Nephron progenitor cell (in vitro differentiated cells): ENCODE measurements around the gene ZC3H13.

Experiments used
- DNase-seq: peaks from one replicate; pipeline ENCODE4 v3.0.0; 2021
- H3K27ac Mint-ChIP-seq: 2 replicates; pipeline ENCODE4 v1.8.0; 2021; ENCODE audit warnings: mild to moderate bottlenecking, moderate library complexity, mixed read lengths
- H3K27me3 Mint-ChIP-seq: 2 replicates; pipeline ENCODE4 v1.8.0; 2021; ENCODE audit warnings: mild to moderate bottlenecking, low read depth, mixed read lengths; ENCODE audit not compliant: poor library complexity
- H3K36me3 Mint-ChIP-seq: 2 replicates; pipeline ENCODE4 v1.8.0; 2021; ENCODE audit warnings: low read depth, mixed read lengths
- H3K4me1 Mint-ChIP-seq: 2 replicates; pipeline ENCODE4 v1.8.0; 2021; ENCODE audit warnings: mixed read lengths
- H3K4me3 Mint-ChIP-seq: 2 replicates; pipeline ENCODE4 v1.8.0; 2021; ENCODE audit warnings: mild to moderate bottlenecking, moderate library complexity, mixed read lengths
- H3K9me3 Mint-ChIP-seq: 2 replicates; pipeline ENCODE4 v1.8.0; 2021; ENCODE audit warnings: mild to moderate bottlenecking, moderate library complexity, mixed read lengths
- TF ChIP-seq, protein P1 (sequence below): fragments of 200-600 bp; sonication (generic); IDR thresholded peaks from 2 replicates; pipeline ENCODE4 v1.5.0; 2021; ENCODE audit warnings: antibody characterized with exemption

ZC3H13 gene

DNA sequence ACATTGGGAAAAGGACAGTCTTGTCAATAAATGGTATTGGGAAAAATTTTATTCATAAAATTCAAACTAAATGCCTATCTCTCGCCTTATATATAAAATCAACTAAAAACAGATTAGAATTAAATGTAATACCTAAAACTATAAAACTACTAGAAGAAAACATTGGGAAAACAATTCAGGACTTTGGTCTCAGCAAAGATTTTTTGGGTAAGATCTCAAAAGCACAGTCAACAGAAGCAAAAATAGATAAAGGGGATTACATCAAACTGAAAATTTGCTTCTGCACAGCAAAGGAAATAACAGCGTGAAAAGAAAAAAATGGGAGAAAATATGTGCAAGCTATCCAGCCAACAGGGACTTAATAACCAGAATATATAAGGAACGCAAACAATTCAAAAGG is 24.3 kb upstream of the ZC3H13 start:
- no peak overlapping the region for H3K27ac Mint-ChIP-seq

DNA sequence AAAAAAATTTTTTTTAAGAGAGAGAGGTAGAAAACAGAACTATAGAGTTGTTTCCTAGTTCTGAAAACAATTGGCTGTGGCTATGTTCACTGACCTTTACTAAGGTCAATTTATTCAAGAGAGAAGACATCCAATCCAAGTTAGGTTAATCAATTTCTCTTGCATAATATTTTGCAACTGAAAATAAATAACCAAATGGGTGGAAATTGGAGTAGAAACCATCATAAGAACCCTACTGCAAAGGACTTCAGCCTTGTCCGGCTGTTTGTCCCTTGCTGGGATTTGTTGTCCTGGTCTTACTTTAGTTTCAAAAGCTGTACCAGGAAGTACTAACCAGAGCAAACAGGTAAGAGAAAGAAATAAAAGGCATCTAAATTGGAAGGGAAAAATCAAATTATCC is 23.3 kb upstream of the ZC3H13 start:
- Mint-ChIP-seq H3K9me3 (peaks cover 12% of the 10 kb centered on the region), H3K27me3 (no peaks in the 10 kb centered on the region), H3K4me3 (no peak overlapping the region), H3K36me3 (peaks cover 10% of the 10 kb centered on the region), H3K27ac (no peak overlapping the region), H3K4me1 (no peaks in the 10 kb centered on the region)
- DNase-seq: no peak
- TF ChIP-seq, protein P1, sequence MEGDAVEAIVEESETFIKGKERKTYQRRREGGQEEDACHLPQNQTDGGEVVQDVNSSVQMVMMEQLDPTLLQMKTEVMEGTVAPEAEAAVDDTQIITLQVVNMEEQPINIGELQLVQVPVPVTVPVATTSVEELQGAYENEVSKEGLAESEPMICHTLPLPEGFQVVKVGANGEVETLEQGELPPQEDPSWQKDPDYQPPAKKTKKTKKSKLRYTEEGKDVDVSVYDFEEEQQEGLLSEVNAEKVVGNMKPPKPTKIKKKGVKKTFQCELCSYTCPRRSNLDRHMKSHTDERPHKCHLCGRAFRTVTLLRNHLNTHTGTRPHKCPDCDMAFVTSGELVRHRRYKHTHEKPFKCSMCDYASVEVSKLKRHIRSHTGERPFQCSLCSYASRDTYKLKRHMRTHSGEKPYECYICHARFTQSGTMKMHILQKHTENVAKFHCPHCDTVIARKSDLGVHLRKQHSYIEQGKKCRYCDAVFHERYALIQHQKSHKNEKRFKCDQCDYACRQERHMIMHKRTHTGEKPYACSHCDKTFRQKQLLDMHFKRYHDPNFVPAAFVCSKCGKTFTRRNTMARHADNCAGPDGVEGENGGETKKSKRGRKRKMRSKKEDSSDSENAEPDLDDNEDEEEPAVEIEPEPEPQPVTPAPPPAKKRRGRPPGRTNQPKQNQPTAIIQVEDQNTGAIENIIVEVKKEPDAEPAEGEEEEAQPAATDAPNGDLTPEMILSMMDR: no peak

More for the DNA sequence above, 24.3 kb upstream of the ZC3H13 start:
- Mint-ChIP-seq H3K9me3 (peaks cover 12% of the 10 kb centered on the region), H3K36me3 (peaks cover 10% of the 10 kb centered on the region), H3K4me1 (no peaks in the 10 kb centered on the region), H3K27me3 (no peaks in the 10 kb centered on the region), H3K4me3 (no peak overlapping the region)
- no peak for DNase-seq
- TF ChIP-seq, protein P1: no peak

DNA sequence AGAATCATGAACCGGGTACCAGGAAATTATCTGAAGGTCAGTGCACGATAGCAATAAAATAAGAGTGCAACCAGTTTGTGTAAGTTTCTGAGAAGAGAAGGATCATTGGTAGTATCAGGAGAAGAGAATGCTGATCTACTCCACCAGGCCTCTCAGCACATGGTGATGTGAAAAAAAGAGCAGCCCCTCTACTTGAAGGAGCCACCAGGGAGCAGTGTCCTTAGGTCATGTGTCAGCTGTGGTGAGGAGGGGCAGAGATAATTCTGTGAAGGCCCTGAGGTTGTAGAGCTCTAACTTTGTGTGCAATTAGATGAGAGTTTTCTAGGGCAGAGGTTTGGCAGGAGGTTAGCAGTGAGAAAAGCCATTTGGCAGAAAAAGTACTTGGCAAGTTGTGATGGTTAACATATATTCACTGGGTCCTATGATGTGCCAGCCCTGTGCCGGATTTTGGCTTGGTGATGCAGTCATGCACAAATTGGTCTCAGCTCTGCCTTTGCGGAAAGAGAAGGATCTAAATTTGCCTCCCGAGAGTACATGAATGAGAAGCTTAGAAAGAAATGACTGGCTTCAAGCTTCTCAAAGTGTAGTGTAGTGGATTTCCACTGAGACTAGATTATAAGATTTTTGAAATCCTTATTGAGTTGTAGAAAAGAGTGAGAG is 19.2 kb upstream of the ZC3H13 start:
- Mint-ChIP-seq H3K27ac (no peak overlapping the region), H3K36me3 (peaks cover 10% of the 10 kb centered on the region), H3K9me3 (peaks cover 12% of the 10 kb centered on the region), H3K27me3 (peaks cover 4% of the 10 kb centered on the region), H3K4me3 (no peak overlapping the region), H3K4me1 (no peaks in the 10 kb centered on the region)
- TF ChIP-seq, protein P1: no peak
- DNase-seq: no peak

DNA sequence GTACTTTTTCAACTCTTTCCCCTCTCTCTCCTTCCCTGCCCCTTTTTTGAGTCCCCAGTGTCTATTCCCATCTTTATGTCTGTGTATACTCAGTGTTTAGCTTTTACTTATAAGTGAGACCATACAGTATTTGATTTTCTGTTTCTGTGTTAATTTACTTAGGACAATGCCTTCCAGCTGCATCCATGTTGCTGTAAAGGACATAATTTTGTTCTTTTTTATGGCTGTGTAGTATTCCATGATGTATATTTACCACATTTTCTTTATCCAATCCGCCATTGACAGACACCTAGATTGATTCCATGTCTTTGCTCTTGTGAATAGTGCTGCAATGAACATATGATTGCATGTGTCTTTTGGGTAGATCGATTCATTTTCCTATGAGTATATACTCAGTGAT is 10.7 kb upstream of the ZC3H13 start:
- Mint-ChIP-seq H3K4me1 (no peaks in the 10 kb centered on the region), H3K36me3 (no peaks in the 10 kb centered on the region), H3K27ac (no peak overlapping the region), H3K27me3 (no peaks in the 10 kb centered on the region), H3K4me3 (no peak overlapping the region), H3K9me3 (no peaks in the 10 kb centered on the region)
- no peak for DNase-seq
- TF ChIP-seq, protein P1: no peak

DNA sequence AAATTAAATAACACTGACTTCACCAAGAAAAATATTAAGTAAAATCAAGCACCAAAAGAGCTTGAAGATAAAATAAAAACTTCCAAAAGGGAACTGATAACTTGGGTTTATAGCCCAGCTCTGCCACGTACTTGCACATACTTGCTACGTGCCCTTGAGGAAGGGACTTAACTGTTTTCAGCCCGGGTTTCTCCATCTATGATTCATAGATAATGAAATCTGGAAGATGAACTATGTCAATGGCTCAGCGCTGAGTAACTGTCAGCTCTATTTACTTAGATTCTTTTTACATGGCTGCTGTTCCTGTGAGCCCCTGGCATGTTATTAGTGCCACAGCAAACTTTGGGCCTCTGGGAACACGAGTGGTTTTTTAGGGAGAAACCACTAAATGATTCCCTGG is 9.6 kb upstream of the ZC3H13 start:
- no peaks in the 10 kb centered on the region for H3K4me1 Mint-ChIP-seq
- H3K27ac Mint-ChIP-seq: no peak overlapping the region

More for the DNA sequence above, 9.6 kb upstream of the ZC3H13 start:
- H3K4me3 Mint-ChIP-seq: no peak overlapping the region
- H3K9me3 Mint-ChIP-seq: no peaks in the 10 kb centered on the region
- no peak for DNase-seq
- no peaks in the 10 kb centered on the region for H3K36me3 Mint-ChIP-seq
- TF ChIP-seq, protein P1: no peak
- H3K27me3 Mint-ChIP-seq: no peaks in the 10 kb centered on the region
